Sigmoid colon (tissue), 7 donors: ENCODE data around the gene SELPLG. TPM values are rescaled to one million over a fixed set of nuclear protein-coding genes. Genes with fewer than 3 reads are reported as not detected.

Source experiments
- DNase-seq: peaks from one replicate; pipeline ENCODE4 v3.0.0-alpha.2; 2019
- H3K27ac ChIP-seq, 4 donors: fragments of 200-600 bp; sonication (generic); one replicate each; pipeline ENCODE4 v1.5.1; 2016 to 2019; ENCODE audit warnings: mild to moderate bottlenecking in 1 of 4
- H3K27me3 ChIP-seq, 3 donors: fragments of 200-600 bp; sonication (generic); one replicate each; pipeline ENCODE4 v1.5.1; 2019; ENCODE audit warnings: mild to moderate bottlenecking in 1 of 3
- H3K36me3 ChIP-seq, 4 donors: fragments of 200-600 bp; sonication (generic); one replicate each; pipeline ENCODE4 v1.5.1; 2016 to 2019
- H3K4me1 ChIP-seq, 4 donors: fragments of 200-600 bp; sonication (generic); one replicate each; pipeline ENCODE4 v1.5.1; 2017 to 2019
- H3K4me3 ChIP-seq, 4 donors: fragments of 200-600 bp; sonication (generic); one replicate each; pipeline ENCODE4 v1.5.1; 2017 to 2019; ENCODE audit warnings: mild to moderate bottlenecking in 2 of 4, moderate library complexity in 1 of 4
- H3K9me3 ChIP-seq, 4 donors: fragments of 200-600 bp in 3 of 4; sonication (generic) in 3 of 4; one replicate each; pipeline versions ENCODE4 v1.5.1 to v1.6.1; 2013 to 2019
- CTCF ChIP-seq, 4 experiments: fragments of 450-650 bp in 3 of 4; fragments of 200-600 bp in 1 of 4; IDR thresholded peaks; one replicate each; pipeline ENCODE4 v1.5.1; 2016 to 2019; ENCODE audit warnings: antibody characterized with exemption in 4 of 4, mild to moderate bottlenecking in 3 of 4, moderate library complexity in 2 of 4
- EP300 ChIP-seq, 4 donors: sonication (generic); formaldehyde crosslinking; IDR thresholded peaks; one replicate each; pipeline ENCODE4 v1.6.1; 2017; ENCODE audit warnings: antibody characterized with exemption in 4 of 4
- POLR2A ChIP-seq, 2 donors: fragments of 450-650 bp; IDR thresholded peaks; one replicate each; pipeline ENCODE4 v1.6.1; 2016; ENCODE audit warnings: antibody characterized with exemption in 2 of 2, mild to moderate bottlenecking in 2 of 2, moderate library complexity in 2 of 2
- POLR2AphosphoS5 ChIP-seq, 4 donors: sonication (generic); formaldehyde crosslinking; IDR thresholded peaks; one replicate each; pipeline ENCODE4 v1.6.1; 2017; ENCODE audit warnings: antibody characterized with exemption in 4 of 4
- WGBS, 2 donors: extraction: QIAGEN DNeasy Blood & Tissue Kit; methylation state at CpG; one replicate each; pipeline ENCODE4 v1.1.7; 2013; 5-methylcytosine and 5-hydroxymethylcytosine counted together
- intact Hi-C: fragments of 100-400 bp; cut with DNase I; formaldehyde crosslinking; loops from one replicate; pipeline ENCODE4 v1.15.1; 2023
- polyA plus RNA-seq, 3 donors: library from polyadenylated mRNA; stranded (reverse); fragments of 200-250 nt; gene quantifications; one replicate each; pipeline ENCODE4 v1.2.3, GENCODE V29; 2013
- total RNA-seq, 4 donors: library from RNA; depleted of rRNA; stranded (reverse); fragments of >200 nt; gene quantifications; one replicate each; pipeline ENCODE4 v1.1.0, GENCODE V29; 2016
- donor health status: healthy with polysubstance abuse.
- donor health status: Bipolar disorder and iron deficiency.
- donor health status: healthy.

The SELPLG gene
- total and polyA plus RNA-seq, 7 donors, result 1.8 to 26.1 (median 6.7) TPM

GRCh38 chr12:108613548-108613947, 20.1 kb downstream of the SELPLG start:
- Histone ChIP-seq H3K4me1 (peaks cover 0 to 21% (median 11%) of the 10 kb centered on the region in 4 donors), H3K27ac (no peak overlapping the region), H3K27me3 (no peaks in the 10 kb centered on the region), H3K9me3 (no peaks in the 10 kb centered on the region), H3K4me3 (no peak overlapping the region), H3K36me3 (no peaks in the 10 kb centered on the region)
- no peak for TF ChIP-seq POLR2A (IDR thresholded peaks at IDR 0.05)
- no peak for TF ChIP-seq EP300 (IDR thresholded peaks at IDR 0.05)
- TF ChIP-seq POLR2AphosphoS5 (IDR thresholded peaks at IDR 0.05), result no peak
- no peak for TF ChIP-seq CTCF (IDR thresholded peaks at IDR 0.05)
- DNase-seq, result no peak
- WGBS, 2 donors, result 51 to 61% methylated on average over 9 of the region's 9 CpGs
- intact Hi-C loops, result no loop called here

GRCh38 chr12:108612788-108613282, 20.9 kb downstream of the SELPLG start:
- H3K27ac ChIP-seq, result no peak overlapping the region
- no peaks in the 10 kb centered on the region for H3K36me3 ChIP-seq
- peaks cover 0 to 16% (median 6%) of the 10 kb centered on the region in 4 donors for H3K4me1 ChIP-seq
- no peaks in the 10 kb centered on the region for H3K9me3 ChIP-seq
- WGBS, 2 donors, result 71 to 81% methylated on average over 8 of the region's 8 CpGs
- no peak for TF ChIP-seq POLR2A (IDR thresholded peaks at IDR 0.05)
- no peak for TF ChIP-seq CTCF (IDR thresholded peaks at IDR 0.05)
- TF ChIP-seq EP300 (IDR thresholded peaks at IDR 0.05), result no peak
- no peak for TF ChIP-seq POLR2AphosphoS5 (IDR thresholded peaks at IDR 0.05)
- H3K4me3 ChIP-seq, result no peak overlapping the region
- H3K27me3 ChIP-seq, result no peaks in the 10 kb centered on the region
- intact Hi-C loops, result no loop called here
- DNase-seq, result no peak

GRCh38 chr12:108611884-108612415, 21.7 kb downstream of the SELPLG start:
- Histone ChIP-seq H3K36me3 (no peaks in the 10 kb centered on the region), H3K9me3 (no peaks in the 10 kb centered on the region), H3K4me1 (peaks cover 0 to 14% (median 3%) of the 10 kb centered on the region in 4 donors), H3K27me3 (no peaks in the 10 kb centered on the region), H3K4me3 (no peak overlapping the region), H3K27ac (no peak overlapping the region)
- intact Hi-C loops, result no loop called here
- WGBS, 2 donors, result 59 to 78% methylated on average over 5 of the region's 5 CpGs
- no peak for DNase-seq
- TF ChIP-seq CTCF (IDR thresholded peaks at IDR 0.05) (peak in 2 of 4 experiments; percentile 13 to 31), POLR2AphosphoS5 (IDR thresholded peaks at IDR 0.05) (no peak), POLR2A (IDR thresholded peaks at IDR 0.05) (no peak)

- Histone ChIP-seq H3K4me1 (peaks cover 0 to 14% (median 3%) of the 10 kb centered on the region in 4 donors), H3K27me3 (no peaks in the 10 kb centered on the region), H3K4me3 (no peak overlapping the region), H3K9me3 (no peaks in the 10 kb centered on the region), H3K36me3 (no peaks in the 10 kb centered on the region), H3K27ac (no peak overlapping the region)
- TF ChIP-seq POLR2AphosphoS5 (IDR thresholded peaks at IDR 0.05) (no peak), CTCF (IDR thresholded peaks at IDR 0.05) (no peak), EP300 (IDR thresholded peaks at IDR 0.05) (no peak), POLR2A (IDR thresholded peaks at IDR 0.05) (no peak)
- DNase-seq, result no peak
- WGBS, 2 donors, result 81 to 87% methylated on average over 15 of the region's 15 CpGs
- intact Hi-C loops, result no loop called here
These were observed 22.7 kb downstream of the SELPLG start for GRCh38 chr12:108610856-108611605.
